ENCODE measurements around the gene TRIM16.
"Not testable (repeated sequence)": the region's sequence is repeated elsewhere in the genome, so short reads cannot be mapped to it uniquely, and the experiment has no call there.

TRIM16 gene

DNA sequence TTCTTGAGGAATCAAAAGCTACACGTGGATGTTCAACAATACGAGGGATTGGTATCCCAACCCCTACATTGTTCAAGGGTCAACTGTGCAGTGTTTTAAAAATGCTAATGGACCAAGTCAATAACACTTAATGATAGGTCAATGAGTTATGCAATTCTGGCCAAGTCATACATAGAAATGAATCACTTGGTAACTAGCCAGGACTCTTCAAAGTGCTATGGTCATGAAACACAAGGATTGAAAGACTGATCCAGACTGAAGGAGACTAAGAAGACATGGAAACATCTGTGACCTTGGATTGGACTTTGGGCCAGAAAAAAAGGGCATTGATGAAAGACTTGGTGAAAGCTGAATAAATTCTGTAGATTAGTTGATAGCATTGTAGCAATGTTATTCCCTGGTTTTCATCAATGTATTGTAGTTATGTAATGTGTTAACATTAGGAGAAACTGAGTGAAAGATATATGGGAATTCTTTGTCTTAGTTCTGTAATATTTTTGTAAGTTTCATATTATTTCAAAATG, 53.1 kb downstream of the TRIM16 start:
- not testable (repeated sequence) for H3K4me3 ChIP-seq (ENCODE audit: low read depth, low read length); H3K9me3 ChIP-seq (ENCODE audit: control insufficient read depth, low read length); H2AFZ ChIP-seq; H3K27me3 ChIP-seq (ENCODE audit: control insufficient read depth, insufficient read depth, low read length); H3K4me2 ChIP-seq (ENCODE audit: low read length); H3K4me1 ChIP-seq; H3K36me3 ChIP-seq (ENCODE audit: control insufficient read depth, insufficient read depth, low read length); H3K79me2 ChIP-seq; H3K27ac ChIP-seq; H3K9ac ChIP-seq

DNA sequence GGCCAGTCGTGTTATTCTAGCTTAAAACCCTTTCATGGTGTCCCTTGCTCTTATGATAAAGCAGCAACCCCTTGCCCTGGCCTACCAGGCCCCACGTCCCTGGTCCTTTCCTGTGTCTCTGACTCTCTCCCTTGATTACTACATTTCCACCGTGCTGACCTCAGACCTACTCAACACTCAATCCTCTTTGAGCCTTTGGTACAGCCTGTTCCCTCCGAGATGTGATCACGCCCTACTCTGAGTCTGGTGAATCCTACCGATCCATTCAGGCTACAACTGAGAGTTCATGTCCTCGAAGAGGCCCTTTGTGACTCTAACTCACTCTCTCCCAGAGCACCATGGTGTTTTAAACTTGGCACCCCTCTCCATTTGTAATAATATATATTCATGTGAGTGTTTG, 54.1 kb downstream of the TRIM16 start:
- not testable (repeated sequence) for H3K36me3 ChIP-seq (ENCODE audit: control insufficient read depth, insufficient read depth, low read length); H3K4me3 ChIP-seq (ENCODE audit: low read depth, low read length); H3K27me3 ChIP-seq (ENCODE audit: control insufficient read depth, insufficient read depth, low read length); H3K9me3 ChIP-seq (ENCODE audit: control insufficient read depth, low read length); H3K4me1 ChIP-seq; H3K27ac ChIP-seq; H2AFZ ChIP-seq; H3K4me2 ChIP-seq (ENCODE audit: low read length); H3K79me2 ChIP-seq; H3K9ac ChIP-seq

DNA sequence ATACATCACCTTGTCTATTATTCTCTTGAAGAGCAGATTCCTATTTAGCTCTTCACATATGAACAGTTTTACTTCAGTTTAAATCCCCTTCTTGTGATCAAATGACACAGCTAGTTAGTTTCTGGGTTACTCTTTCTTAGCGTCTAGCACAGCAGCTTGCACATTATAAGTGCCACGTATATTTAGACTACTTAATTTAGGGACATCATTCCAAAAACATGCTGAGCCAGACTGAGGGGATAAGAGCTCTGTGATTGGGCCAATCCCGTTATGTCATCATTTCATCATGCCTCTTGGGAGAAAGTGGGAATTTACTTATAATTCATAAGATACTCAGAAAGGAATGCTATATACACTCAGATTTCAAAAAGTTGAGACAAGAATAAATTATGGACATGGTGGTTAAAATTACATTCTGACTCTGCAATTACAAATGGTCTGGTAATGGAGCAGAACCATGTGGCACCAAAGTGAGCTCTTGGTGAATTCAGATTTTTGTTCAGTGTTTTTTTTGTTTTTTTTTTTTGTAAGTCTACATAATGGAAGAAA, 60.4 kb downstream of the TRIM16 start:
- not testable (repeated sequence) for H3K27ac ChIP-seq; H3K27me3 ChIP-seq (ENCODE audit: control insufficient read depth, insufficient read depth, low read length); H3K79me2 ChIP-seq; H3K4me1 ChIP-seq; H3K9ac ChIP-seq; H3K4me2 ChIP-seq (ENCODE audit: low read length); H3K4me3 ChIP-seq (ENCODE audit: low read depth, low read length); H3K36me3 ChIP-seq (ENCODE audit: control insufficient read depth, insufficient read depth, low read length); H3K9me3 ChIP-seq (ENCODE audit: control insufficient read depth, low read length); H2AFZ ChIP-seq

DNA sequence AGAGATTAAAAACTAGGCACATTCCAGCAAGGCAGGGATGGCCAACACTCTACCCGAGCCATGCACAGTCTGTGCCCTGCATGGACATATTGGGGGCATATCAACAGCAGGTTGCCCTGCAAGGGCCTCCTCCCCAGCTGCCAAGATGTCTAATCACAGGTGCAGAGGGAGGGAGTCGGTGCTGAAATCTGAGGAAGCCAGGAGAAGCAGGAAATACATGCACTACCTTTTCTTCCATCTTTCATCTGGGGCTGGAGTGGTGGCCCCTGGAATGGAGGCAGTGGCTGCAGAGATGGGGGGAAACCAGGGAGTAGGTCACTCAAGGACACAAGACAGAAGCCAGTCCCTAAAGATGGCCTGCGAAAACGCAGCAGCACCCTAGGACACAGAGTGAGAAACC, 60.9 kb downstream of the TRIM16 start:
- not testable (repeated sequence) for H3K9ac ChIP-seq; H3K79me2 ChIP-seq; H3K27ac ChIP-seq; H2AFZ ChIP-seq; H3K4me3 ChIP-seq (ENCODE audit: low read depth, low read length); H3K4me1 ChIP-seq; H3K9me3 ChIP-seq (ENCODE audit: control insufficient read depth, low read length); H3K4me2 ChIP-seq (ENCODE audit: low read length); H3K36me3 ChIP-seq (ENCODE audit: control insufficient read depth, insufficient read depth, low read length); H3K27me3 ChIP-seq (ENCODE audit: control insufficient read depth, insufficient read depth, low read length)

DNA sequence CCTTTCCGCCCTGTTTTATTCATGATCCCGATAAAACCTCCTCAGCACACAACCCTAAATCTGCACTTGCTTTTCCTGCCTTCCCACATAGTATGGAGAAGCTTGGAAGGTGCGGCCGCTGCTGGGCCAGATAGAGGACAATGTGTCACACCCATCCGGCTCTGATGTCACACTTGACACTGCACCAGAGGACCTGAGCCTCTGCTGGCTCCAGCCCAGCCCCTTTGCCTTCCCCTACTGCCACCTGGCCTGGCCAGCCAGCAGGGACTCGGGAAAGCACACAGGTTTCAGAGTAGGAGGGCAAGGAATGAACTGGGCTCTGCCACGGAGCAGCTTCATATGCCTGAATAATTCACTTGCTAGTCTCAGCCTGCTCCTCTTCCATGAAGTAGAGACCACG, 62.0 kb downstream of the TRIM16 start:
- H3K4me1 ChIP-seq; H3K4me3 ChIP-seq (ENCODE audit: low read depth, low read length); H2AFZ ChIP-seq; H3K27ac ChIP-seq; H3K4me2 ChIP-seq (ENCODE audit: low read length); H3K27me3 ChIP-seq (ENCODE audit: control insufficient read depth, insufficient read depth, low read length); H3K9ac ChIP-seq; H3K9me3 ChIP-seq (ENCODE audit: control insufficient read depth, low read length); H3K79me2 ChIP-seq; H3K36me3 ChIP-seq (ENCODE audit: control insufficient read depth, insufficient read depth, low read length): not testable (repeated sequence)

DNA sequence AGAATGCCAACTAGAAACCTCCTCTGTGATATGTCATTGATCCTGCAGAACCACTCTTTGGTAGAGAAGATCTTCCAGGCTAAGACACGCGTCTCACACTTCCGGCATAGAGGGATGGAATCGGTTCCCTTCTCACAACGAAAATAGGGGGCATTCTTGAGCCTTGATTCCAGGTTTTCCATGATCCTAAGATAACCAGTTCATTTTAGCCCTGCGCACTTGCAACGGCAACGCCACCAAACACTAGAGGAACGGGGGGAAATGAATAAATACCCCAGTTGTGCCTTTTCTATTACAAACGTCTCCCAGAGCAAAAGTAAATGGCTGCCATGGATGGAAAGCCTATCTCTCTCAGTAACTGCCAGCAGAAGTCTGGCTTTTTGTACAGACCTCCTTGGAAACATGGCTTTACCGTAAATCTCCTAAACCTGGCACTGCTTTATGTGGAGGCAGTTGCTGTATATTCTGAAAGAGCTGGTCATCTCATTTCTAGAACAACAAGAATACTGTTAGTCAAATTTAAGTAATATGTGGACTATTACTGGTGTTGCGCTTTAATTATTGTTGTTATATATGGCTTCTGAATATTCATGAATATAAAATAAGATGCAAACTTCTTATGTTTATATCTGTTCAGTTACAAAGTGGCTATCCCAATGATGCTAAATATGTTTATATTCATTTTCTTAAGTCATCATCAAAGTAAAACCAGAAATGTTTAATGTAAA, 64.6 kb downstream of the TRIM16 start, which contains the start of gene FBXW10B:
Gene FBXW10B (minus strand): TSS at position 374 of the 728 bp plus-strand sequence. CDS start 192 bp downstream, at position 182.
- not testable (repeated sequence) for H3K9ac ChIP-seq; H3K9me3 ChIP-seq (ENCODE audit: control insufficient read depth, low read length); H3K79me2 ChIP-seq; H3K4me2 ChIP-seq (ENCODE audit: low read length); H3K36me3 ChIP-seq (ENCODE audit: control insufficient read depth, insufficient read depth, low read length); H3K4me3 ChIP-seq (ENCODE audit: low read depth, low read length); H3K27me3 ChIP-seq (ENCODE audit: control insufficient read depth, insufficient read depth, low read length); H3K27ac ChIP-seq; H3K4me1 ChIP-seq
- peak within 1 kb of the TSS; percentile 89 for H2AFZ ChIP-seq

DNA sequence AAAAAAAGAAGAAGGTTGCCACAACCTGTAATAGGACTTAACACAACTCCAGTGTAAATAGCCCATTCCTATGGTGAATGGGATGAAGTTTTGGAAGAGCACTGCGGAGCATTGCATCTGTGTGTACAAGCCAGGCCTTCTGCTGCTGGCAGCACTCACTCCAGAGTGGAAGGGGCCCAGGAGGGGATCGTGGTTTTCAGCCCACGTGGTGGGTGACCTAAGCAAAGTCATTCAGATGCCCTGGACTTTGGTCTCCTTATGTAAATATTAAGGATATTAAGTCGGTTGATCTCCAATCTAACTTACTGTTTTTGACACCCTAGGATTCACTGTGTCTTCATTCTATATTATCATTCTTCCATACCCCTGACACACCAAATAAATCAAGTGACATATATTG, 67.3 kb downstream of the TRIM16 start:
- not testable (repeated sequence) for H3K4me2 ChIP-seq (ENCODE audit: low read length); H3K9ac ChIP-seq; H3K36me3 ChIP-seq (ENCODE audit: control insufficient read depth, insufficient read depth, low read length); H3K27ac ChIP-seq; H3K79me2 ChIP-seq; H3K4me3 ChIP-seq (ENCODE audit: low read depth, low read length); H2AFZ ChIP-seq; H3K9me3 ChIP-seq (ENCODE audit: control insufficient read depth, low read length); H3K27me3 ChIP-seq (ENCODE audit: control insufficient read depth, insufficient read depth, low read length); H3K4me1 ChIP-seq

DNA sequence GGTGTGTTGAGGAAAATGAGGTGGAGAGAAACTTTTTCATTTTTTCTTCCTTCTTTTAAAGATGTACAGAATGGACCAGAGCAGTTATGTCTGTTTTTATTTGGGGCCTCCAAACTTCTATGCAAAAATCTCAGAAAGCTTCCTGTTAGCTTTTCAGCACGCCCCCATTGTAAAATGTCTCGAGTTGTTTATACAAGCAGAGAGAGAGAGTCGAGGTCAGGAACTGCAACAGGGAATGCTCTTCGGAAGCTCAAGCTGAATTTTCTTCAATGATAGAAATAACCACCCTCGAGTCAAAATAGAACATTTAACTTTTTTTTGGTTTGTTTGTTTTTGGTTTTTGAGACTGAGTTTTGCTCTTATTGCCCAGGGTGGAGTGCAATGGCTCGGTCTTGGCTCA, 68.3 kb downstream of the TRIM16 start:
- not testable (repeated sequence) for H3K36me3 ChIP-seq (ENCODE audit: control insufficient read depth, insufficient read depth, low read length); H3K9me3 ChIP-seq (ENCODE audit: control insufficient read depth, low read length)

DNA sequence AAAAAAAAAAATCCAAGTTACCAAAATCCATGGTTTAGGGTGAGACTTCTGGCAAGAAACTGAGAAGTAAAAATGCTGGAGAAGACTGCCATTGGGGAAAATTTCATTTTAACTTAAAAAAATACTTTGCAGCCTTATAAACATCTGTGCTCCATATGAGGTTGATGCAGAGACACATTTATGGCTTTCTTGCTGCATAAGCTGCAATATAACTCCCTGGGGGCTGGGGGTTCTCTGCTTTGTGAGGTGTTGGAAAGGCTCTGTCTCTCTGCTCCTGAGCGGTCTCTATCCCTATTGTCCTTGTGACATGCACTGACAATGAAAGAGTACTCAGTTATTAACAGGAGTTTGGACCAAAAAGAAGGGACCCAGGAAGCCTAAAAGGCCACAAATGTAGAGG, 71.0 kb downstream of the TRIM16 start:
- not testable (repeated sequence) for H3K9me3 ChIP-seq (ENCODE audit: control insufficient read depth, low read length); H3K27me3 ChIP-seq (ENCODE audit: control insufficient read depth, insufficient read depth, low read length); H3K4me3 ChIP-seq (ENCODE audit: low read depth, low read length); H3K4me2 ChIP-seq (ENCODE audit: low read length); H3K27ac ChIP-seq; H2AFZ ChIP-seq; H3K79me2 ChIP-seq; H3K4me1 ChIP-seq; H3K36me3 ChIP-seq (ENCODE audit: control insufficient read depth, insufficient read depth, low read length); H3K9ac ChIP-seq

More for the DNA sequence above, 68.3 kb downstream of the TRIM16 start:
- not testable (repeated sequence) for H3K27ac ChIP-seq; H3K27me3 ChIP-seq (ENCODE audit: control insufficient read depth, insufficient read depth, low read length); H3K9ac ChIP-seq; H2AFZ ChIP-seq; H3K79me2 ChIP-seq; H3K4me3 ChIP-seq (ENCODE audit: low read depth, low read length); H3K4me2 ChIP-seq (ENCODE audit: low read length); H3K4me1 ChIP-seq

DNA sequence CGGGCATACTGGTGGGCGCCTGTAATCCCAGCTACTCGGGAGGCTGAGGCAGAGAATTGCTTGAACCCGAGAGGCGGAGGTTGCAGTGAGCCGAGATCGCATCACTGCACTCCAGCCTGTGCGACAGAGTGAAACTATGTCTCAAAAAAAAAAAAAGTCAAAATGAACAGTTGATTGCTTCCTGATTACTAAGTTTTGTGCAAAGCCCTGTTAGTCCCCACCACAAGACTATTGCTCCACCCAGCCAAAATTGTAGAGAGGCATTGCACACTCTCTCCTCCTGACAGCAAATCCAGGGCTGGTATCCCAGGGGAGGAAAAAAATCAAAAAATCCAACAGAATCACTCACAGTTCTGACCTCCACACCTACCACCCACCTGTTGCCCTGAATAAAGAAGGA, 91.2 kb downstream of the TRIM16 start:
- H3K4me3 ChIP-seq (ENCODE audit: low read depth, low read length); H3K27ac ChIP-seq; H3K9me3 ChIP-seq (ENCODE audit: control insufficient read depth, low read length); H3K36me3 ChIP-seq (ENCODE audit: control insufficient read depth, insufficient read depth, low read length); H2AFZ ChIP-seq; H3K27me3 ChIP-seq (ENCODE audit: control insufficient read depth, insufficient read depth, low read length); H3K4me2 ChIP-seq (ENCODE audit: low read length); H3K9ac ChIP-seq; H3K4me1 ChIP-seq; H3K79me2 ChIP-seq: not testable (repeated sequence)

DNA sequence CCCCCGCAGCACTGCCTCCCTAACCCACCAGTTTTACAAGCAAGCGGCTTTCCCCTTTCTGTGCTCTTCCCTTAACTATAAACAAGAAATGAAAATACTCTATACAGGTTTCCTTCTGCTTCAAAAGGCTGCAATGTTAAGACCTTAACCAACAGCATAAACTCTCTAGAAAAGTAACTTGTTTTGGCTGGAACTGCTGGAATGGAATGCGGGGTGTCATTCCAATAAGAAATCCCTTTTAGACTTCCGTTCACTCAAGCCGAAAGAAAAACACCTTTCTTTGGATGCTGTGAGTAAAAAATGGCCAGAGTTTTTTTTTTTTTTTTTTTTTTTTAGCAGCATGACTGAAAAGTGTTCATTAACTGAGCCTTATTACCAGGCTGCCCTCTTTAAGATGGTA, 92.1 kb downstream of the TRIM16 start:
- not testable (repeated sequence) for H3K36me3 ChIP-seq (ENCODE audit: control insufficient read depth, insufficient read depth, low read length); H3K4me2 ChIP-seq (ENCODE audit: low read length); H3K27me3 ChIP-seq (ENCODE audit: control insufficient read depth, insufficient read depth, low read length); H2AFZ ChIP-seq; H3K9me3 ChIP-seq (ENCODE audit: control insufficient read depth, low read length); H3K9ac ChIP-seq; H3K4me3 ChIP-seq (ENCODE audit: low read depth, low read length); H3K4me1 ChIP-seq; H3K27ac ChIP-seq; H3K79me2 ChIP-seq

All from parathyroid adenoma (tissue), 2 donors.